Measurements from ENCODE around the gene C5orf47. TPM values are rescaled to one million over a fixed set of nuclear protein-coding genes. Genes with fewer than 3 reads are reported as not detected.
A peak's percentile ranks its signal among the peaks of the same experiment; 100 is the strongest.

C5orf47 gene
- total and polyA plus RNA-seq, 2 of the 8 experiments (the other 6 are each of a cell fraction or from before 2014, with no cell fraction given): 0.11 TPM; not detected in 1

GRCh38 chr5:173972607-173972924 is 16.4 kb upstream of the C5orf47 start:
- H2AK5ac ChIP-seq (ENCODE audit: low read depth, low read length): no peak overlapping the region
- peak overlapping the region; percentile 35 for H2BK120ac ChIP-seq (replicated peaks; ENCODE audit: low read depth, low read length)
- H3K14ac ChIP-seq (ENCODE audit: insufficient read length): no peak overlapping the region
- H3K79me2 ChIP-seq (ENCODE audit: control insufficient read depth in 1 of 2, insufficient read depth in 2 of 2, low read length in 2 of 2): no peaks in the 10 kb centered on the region
- peak overlapping the region; percentile 95; the same call in 1 of the 2 replicates for H2BK5ac ChIP-seq (ENCODE audit: low read depth, low read length)
- no peak for DNase-seq (ENCODE audit: low read depth in 1 of 2, low spot score in 2 of 2)
- peak overlapping the region; percentile 74; the same call in 1 of the 2 replicates for H2AFZ ChIP-seq (ENCODE audit: low read length)
- peak overlapping the region; percentile 31; the same call in 1 of the 2 replicates for H3K27ac ChIP-seq (ENCODE audit: low read depth, low read length)
- no peak overlapping the region for H4K5ac ChIP-seq (ENCODE audit: insufficient read length, low read depth, low read length)
- no peak overlapping the region for H3K23ac ChIP-seq (ENCODE audit: insufficient read length)
- H3K23me2 ChIP-seq (ENCODE audit: low read depth, low read length): peaks cover 5% of the 10 kb centered on the region
- peak overlapping the region in 2 of 4 experiments; percentile 45 to 61; a peak in 3 of 8 replicates for H3K4me3 ChIP-seq (ENCODE audit: extremely low read depth in 1 of 4, insufficient read depth in 2 of 4, low read depth in 3 of 4, low read length in 4 of 4)
- peak overlapping the region; percentile 48 to 72 for H3K4me2 ChIP-seq (ENCODE audit: insufficient read depth in 1 of 2, low read depth in 2 of 2, low read length in 2 of 2)
- H3K9me3 ChIP-seq (ENCODE audit: insufficient read depth in 2 of 2, low read depth in 1 of 2, low read length in 1 of 2): no peaks in the 10 kb centered on the region
- ChIA-PET CTCF (ENCODE audit: partially characterized antibody) (interaction anchor here (0.6 to 4.1 kb wide), 53 partner anchors 10 to 644 kb away, joined by 3 to 35 read pairs (median 4); partner anchors contain the start of genes BOD1 and STC2), POLR2A (ENCODE audit: partially characterized antibody) (interaction anchor here (0.9 to 2.3 kb wide), 10 partner anchors 9 to 357 kb away, joined by 3 to 35 read pairs (median 4); no protein-coding TSS in a partner anchor)
- H2BK12ac ChIP-seq (ENCODE audit: low read depth, low read length): peak overlapping the region; percentile 82
- FAIRE-seq: no peak
- H2BK20ac ChIP-seq (ENCODE audit: low read length): peak overlapping the region; percentile 87; the same call in 1 of the 2 replicates
- peak overlapping the region; percentile 69 for H4K91ac ChIP-seq (replicated peaks; ENCODE audit: insufficient read length, low read length)
- H3K4ac ChIP-seq (replicated peaks; ENCODE audit: insufficient read length, low read depth, low read length): no peak overlapping the region
- H3K27me3 ChIP-seq (replicated peaks in 1 of 4; ENCODE audit: control insufficient read depth in 3 of 4, extremely low read depth in 1 of 4, insufficient read depth in 3 of 4, low read length in 3 of 4): no peaks in the 10 kb centered on the region; a peak in 1 of 7 replicates
- peaks cover 4 to 18% (median 14%) of the 10 kb centered on the region in 4 experiments for H3K4me1 ChIP-seq (replicated peaks in 1 of 4; ENCODE audit: control insufficient read depth in 3 of 4, insufficient read depth in 4 of 4, low read length in 3 of 4)
- WGBS, 2 experiments (ENCODE audit: extremely low coverage in 1 of 2, insufficient coverage in 1 of 2, insufficient read length in 1 of 2, insufficient replicate concordance in 2 of 2, low coverage in 1 of 2, low lambda C conversion rate in 2 of 2, missing lambda C conversion rate in 1 of 2): 49% methylated on average over 6 of the region's 6 CpGs; no CpG with 5 or more reads in 1 of the 2 experiments
- H3K18ac ChIP-seq (ENCODE audit: extremely low read depth, low read length): peak overlapping the region; percentile 98
- H3K9ac ChIP-seq (replicated peaks in 1 of 4; ENCODE audit: extremely low read depth in 1 of 4, low read depth in 3 of 4, low read length in 3 of 4): 0 out of 7 replicates have a peak overlapping the region, but pooled peaks of 1 of the 4 experiments have one; percentile 52
- peak overlapping the region; percentile 19; the same call in 1 of the 2 replicates for H4K8ac ChIP-seq (ENCODE audit: extremely low read depth, insufficient read depth, low read length)
- H3K79me1 ChIP-seq (ENCODE audit: low read depth, low read length): no peaks in the 10 kb centered on the region
- H3K36me3 ChIP-seq (ENCODE audit: control insufficient read depth in 2 of 4, insufficient read depth in 4 of 4, low read length in 3 of 4): no peaks in the 10 kb centered on the region
- H4K20me1 ChIP-seq (replicated peaks in 1 of 2; ENCODE audit: control insufficient read depth in 1 of 2, insufficient read depth in 2 of 2, low read length in 2 of 2): no peaks in the 10 kb centered on the region
- H3K56ac ChIP-seq (replicated peaks; ENCODE audit: insufficient read length, low read depth, low read length): no peak overlapping the region
- H2BK15ac ChIP-seq (ENCODE audit: low read length): no peak overlapping the region

Data from H1 (cell line).